HL-60 (cell line): ENCODE measurements around the gene GAK.

ENCODE experiments used
- DNase-seq, 2 experiments: peaks; one replicate each; pipeline ENCODE4 v3.0.0-alpha.2; 2010 to 2020; ENCODE audit warnings: low read depth in 1 of 2, low spot score in 1 of 2
- H3K27ac ChIP-seq: fragments of 250-450 bp; sonication (Bioruptor Pico); replicated peaks from 2 replicates; pipeline ENCODE4 v1.5.1; 2020; ENCODE audit warnings: mild to moderate bottlenecking, moderate library complexity
- H3K27me3 ChIP-seq: fragments of 250-450 bp; sonication (Bioruptor Pico); 2 replicates; pipeline ENCODE4 v1.5.1; 2021; ENCODE audit warnings: mild to moderate bottlenecking, moderate library complexity; ENCODE audit not compliant: insufficient read depth, poor library complexity, severe bottlenecking
- H3K4me3 ChIP-seq: replicated peaks from 2 replicates; pipeline ENCODE4 v1.5.1; 2011; ENCODE audit warnings: mild to moderate bottlenecking, control low read depth, low read length; ENCODE audit not compliant: insufficient read depth
- CTCF ChIP-seq: IDR thresholded peaks from one replicate; pipeline ENCODE4 v1.5.1; 2011; ENCODE audit warnings: low read length, control low read depth, inconsistent platforms; ENCODE audit not compliant: insufficient read depth
- GABPA ChIP-seq: IDR thresholded peaks from 2 replicates; pipeline ENCODE4 v1.6.1; 2012; ENCODE audit warnings: low read depth
- POLR2AphosphoS5 ChIP-seq: IDR thresholded peaks from 2 replicates; pipeline ENCODE4 v1.6.1; 2012; ENCODE audit warnings: low read depth
- REST ChIP-seq: IDR thresholded peaks from 2 replicates; pipeline ENCODE4 v1.6.1; 2012; ENCODE audit warnings: low read depth; ENCODE audit not compliant: insufficient replicate concordance
- SPI1 ChIP-seq: IDR thresholded peaks from 2 replicates; pipeline ENCODE4 v1.6.1; 2012; ENCODE audit warnings: low read depth, mild to moderate bottlenecking, borderline replicate concordance

GAK gene

GRCh38 chr4:877502-877901 is 54.6 kb downstream of the GAK start:
- no peak overlapping the region for H3K27ac ChIP-seq
- DNase-seq, result no peak
- no peak overlapping the region for H3K4me3 ChIP-seq
- H3K27me3 ChIP-seq, result no peaks in the 10 kb centered on the region
- no peak for TF ChIP-seq CTCF
- TF ChIP-seq GABPA, result no peak

GRCh38 chr4:876780-877179 is 55.3 kb downstream of the GAK start:
- Histone ChIP-seq H3K4me3 (no peak overlapping the region), H3K27me3 (no peaks in the 10 kb centered on the region), H3K27ac (no peak overlapping the region)
- DNase-seq, result no peak
- no peak for TF ChIP-seq GABPA
- TF ChIP-seq POLR2AphosphoS5, result no peak
- TF ChIP-seq CTCF, result no peak
- TF ChIP-seq REST, result no peak
- TF ChIP-seq SPI1, result no peak

- no peak overlapping the region for H3K4me3 ChIP-seq
- no peaks in the 10 kb centered on the region for H3K27me3 ChIP-seq
- no peak for DNase-seq
- no peak for TF ChIP-seq POLR2AphosphoS5
- no peak for TF ChIP-seq GABPA
- H3K27ac ChIP-seq, result no peak overlapping the region
These were observed 56.2 kb downstream of the GAK start for GRCh38 chr4:875818-876423.

GRCh38 chr4:874971-875817 is 56.9 kb downstream of the GAK start:
- TF ChIP-seq CTCF (no peak), SPI1 (no peak), GABPA (no peak), POLR2AphosphoS5 (no peak), REST (no peak)
- DNase-seq, result no peak
- no peak overlapping the region for H3K27ac ChIP-seq
- no peak overlapping the region for H3K4me3 ChIP-seq
- H3K27me3 ChIP-seq, result no peaks in the 10 kb centered on the region
